HepG2 (cell line): ENCODE measurements around the gene IGFN1. TPM values are rescaled to one million over a fixed set of nuclear protein-coding genes. Genes with fewer than 3 reads are reported as not detected.

Experiments
- ATAC-seq: fragments of 200-7000 bp; cut with Tn5 transposase; 3 replicates; pipeline ENCODE4 v1.9.1; 2020; ENCODE audit warnings: mild to moderate bottlenecking, moderate library complexity
- BruUV-seq: library from RNA; stranded (reverse); fragments of 400-500 nt; replicated peaks from 2 replicates; lab custom pipeline; 2021; lab: Mats Ljungman, UMichigan
- CTCF ChIA-PET: fragments of 300-600 bp; formaldehyde crosslinking; extraction: SDS; loops from one replicate; lab custom pipeline; 2021; ENCODE audit warnings: low total read pairs, inconsistent platforms, low intra/inter-chr PET ratio; lab: Yijun Ruan, JAX
- POLR2A ChIA-PET: fragments of 350-600 bp; sonication (Branson Sonifier 250); formaldehyde crosslinking; loops from one replicate; lab custom pipeline; 2020; ENCODE audit warnings: antibody characterized with exemption, inconsistent platforms; lab: Yijun Ruan, JAX
- DNase-seq: peaks from one replicate; pipeline ENCODE4 v3.0.0-alpha.2; 2015; ENCODE audit warnings: low spot score
- FAIRE-seq: peaks from 3 replicates; lab custom pipeline; 2011; peaks lifted over from hg19 to GRCh38; lab: Jason Lieb, UNC
- H2AFZ ChIP-seq: one replicate; pipeline ENCODE4 v1.6.1; 2011; ENCODE audit warnings: low read length, inconsistent platforms
- H3K27ac ChIP-seq: fragments of 300-600 bp; 3 replicates; pipeline ENCODE4 v1.8.0; 2011; ENCODE audit warnings: mixed run types, mild to moderate bottlenecking, mixed read lengths, low read length, inconsistent platforms; ENCODE audit not compliant: insufficient read depth; ENCODE audit errors: extremely low read length
- H3K27me3 ChIP-seq, 2 experiments: fragments of 200-600 bp in 1 of 2; 2 replicates in 1 of 2; 3 replicates in 1 of 2; pipeline versions ENCODE4 v1.6.0 to v1.8.0; 2011; ENCODE audit warnings: low read length in 2 of 2, mild to moderate bottlenecking in 2 of 2, moderate library complexity in 2 of 2, inconsistent platforms in 1 of 2; ENCODE audit not compliant: insufficient read depth in 2 of 2, control insufficient read depth in 1 of 2
- H3K36me3 ChIP-seq, 2 experiments: fragments of 200-600 bp in 1 of 2; replicated peaks in 1 of 2; 2 replicates in 1 of 2; 3 replicates in 1 of 2; pipeline versions ENCODE4 v1.5.1 to v1.8.0; 2011; ENCODE audit warnings: low read length in 2 of 2, inconsistent platforms in 1 of 2; ENCODE audit not compliant: insufficient read depth in 2 of 2, control insufficient read depth in 1 of 2
- H3K4me1 ChIP-seq: 2 replicates; pipeline ENCODE4 v1.5.1; 2012; ENCODE audit warnings: low read length, inconsistent platforms; ENCODE audit not compliant: insufficient read depth
- H3K4me2 ChIP-seq: 2 replicates; pipeline ENCODE4 v1.6.0; 2011; ENCODE audit warnings: low read depth, low read length, inconsistent platforms
- H3K4me3 ChIP-seq, 3 experiments: fragments of 200-600 bp in 1 of 3; sonication (generic), shearing (Covaris generic) in 1 of 3; replicated peaks in 1 of 3; 2 replicates each; pipeline ENCODE4 v1.5.1; 2011 to 2016; ENCODE audit warnings: low read length in 3 of 3, inconsistent platforms in 2 of 3, low read depth in 2 of 3, mild to moderate bottlenecking in 2 of 3, control low read depth in 1 of 3, mixed read lengths in 1 of 3; ENCODE audit not compliant: insufficient read depth in 1 of 3
- H3K79me2 ChIP-seq: one replicate; pipeline ENCODE4 v1.6.1; 2011; ENCODE audit warnings: low read length, inconsistent platforms; ENCODE audit not compliant: insufficient read depth
- H3K9ac ChIP-seq: 2 replicates; pipeline ENCODE4 v1.6.0; 2011; ENCODE audit warnings: mild to moderate bottlenecking, low read depth, low read length, inconsistent platforms; ENCODE audit not compliant: insufficient read depth
- H3K9me3 ChIP-seq: 2 replicates; pipeline ENCODE4 v1.5.1; 2012; ENCODE audit warnings: mild to moderate bottlenecking, low read length
- H4K20me1 ChIP-seq: 2 replicates; pipeline ENCODE4 v1.6.0; 2011; ENCODE audit warnings: inconsistent platforms, mild to moderate bottlenecking, low read length, moderate library complexity; ENCODE audit not compliant: insufficient read depth
- ZFYVE20 ChIP-seq: sonication (generic); formaldehyde crosslinking; IDR thresholded peaks from 2 replicates; pipeline ENCODE4 v1.8.0; 2023; ENCODE audit warnings: low read depth, mild to moderate bottlenecking, moderate library complexity, missing genetic modification reagents, borderline replicate concordance
- WGBS: methylation state at CpG from one replicate; pipeline ENCODE4 v1.1.6; 2017; ENCODE audit warnings: low lambda C conversion rate; 5-methylcytosine and 5-hydroxymethylcytosine counted together
- in situ Hi-C: cut with HindIII; loops from 2 replicates; pipeline ENCODE4 v1.10.0; 2017; ENCODE audit warnings: low pct_unique_long_range_greater_than_20kb; ENCODE audit not compliant: extremely low pct_ligation_motif_present
- intact Hi-C: fragments of 100-400 bp; cut with micrococcal nuclease; formaldehyde crosslinking; loops from one replicate; pipeline ENCODE4 v1.10.0; 2022; ENCODE audit not compliant: unreplicated experiment
- polyA plus RNA-seq, 8 experiments: library from polyadenylated mRNA; depleted of rRNA in 3 of 8; stranded (reverse) in 7 of 8; unstranded in 1 of 8; fragments of >200 nt; fragmentation: Illumina TruSeq in 4 of 8; extraction: Trizol in 4 of 8; gene quantifications; 2 replicates each; pipeline versions ENCODE4 v1.2.1 to v1.2.3, GENCODE V29; 2011 to 2016; ENCODE audit warnings: low read depth in 4 of 8, missing spikeins in 1 of 8, mixed read lengths in 1 of 8; ENCODE audit not compliant: insufficient read depth in 1 of 8
- total RNA-seq, 5 experiments: library from RNA; depleted of rRNA; stranded (reverse); fragments of >200 nt; fragmentation: Illumina TruSeq; extraction: Trizol; gene quantifications; 2 replicates each; pipeline ENCODE4 v1.2.3, GENCODE V29; 2016; ENCODE audit warnings: low read depth in 1 of 5
- TF ChIP-seq, protein P1 (sequence below): sonication (generic); formaldehyde crosslinking; IDR thresholded peaks from 2 replicates; pipeline ENCODE4 v1.5.1; 2020; ENCODE audit warnings: mild to moderate bottlenecking, missing genetic modification reagents, moderate library complexity

Gene IGFN1
- total and polyA plus RNA-seq, 2 of the 13 experiments (the other 11 are each of a cell fraction or from before 2014, with no cell fraction given): 0.04 to 0.05 TPM

- ChIA-PET POLR2A (no interaction called here), CTCF (interaction anchor here (0.6 to 2.2 kb wide), 2 partner anchors 36 to 58 kb away, joined by 4 to 16 read pairs; partner anchors contain the start of gene ASCL5)
- WGBS: 0% methylated on average over 3 of the region's 3 CpGs
- no peaks in the 10 kb centered on the region for H3K36me3 ChIP-seq
- peak; percentile 24 for ATAC-seq
- in situ Hi-C loops: no loop called here
- H3K4me2 ChIP-seq: 0 out of 2 replicates have a peak overlapping the region, but pooled peaks have one; percentile 16
- no peaks in the 10 kb centered on the region for H4K20me1 ChIP-seq
- no peak overlapping the region for H3K4me3 ChIP-seq
- intact Hi-C loops: loop anchor here (1.0 kb wide), 2 partner anchors 31 to 36 kb away; partner anchors contain the start of gene TMEM9
- H3K79me2 ChIP-seq: no peaks in the 10 kb centered on the region
- H3K27ac ChIP-seq: no peak overlapping the region
- BruUV-seq: no TSS peak
- no peak for DNase-seq
- no peak overlapping the region for H2AFZ ChIP-seq
- peaks cover 11% of the 10 kb centered on the region for H3K4me1 ChIP-seq
- TF ChIP-seq, protein P1, sequence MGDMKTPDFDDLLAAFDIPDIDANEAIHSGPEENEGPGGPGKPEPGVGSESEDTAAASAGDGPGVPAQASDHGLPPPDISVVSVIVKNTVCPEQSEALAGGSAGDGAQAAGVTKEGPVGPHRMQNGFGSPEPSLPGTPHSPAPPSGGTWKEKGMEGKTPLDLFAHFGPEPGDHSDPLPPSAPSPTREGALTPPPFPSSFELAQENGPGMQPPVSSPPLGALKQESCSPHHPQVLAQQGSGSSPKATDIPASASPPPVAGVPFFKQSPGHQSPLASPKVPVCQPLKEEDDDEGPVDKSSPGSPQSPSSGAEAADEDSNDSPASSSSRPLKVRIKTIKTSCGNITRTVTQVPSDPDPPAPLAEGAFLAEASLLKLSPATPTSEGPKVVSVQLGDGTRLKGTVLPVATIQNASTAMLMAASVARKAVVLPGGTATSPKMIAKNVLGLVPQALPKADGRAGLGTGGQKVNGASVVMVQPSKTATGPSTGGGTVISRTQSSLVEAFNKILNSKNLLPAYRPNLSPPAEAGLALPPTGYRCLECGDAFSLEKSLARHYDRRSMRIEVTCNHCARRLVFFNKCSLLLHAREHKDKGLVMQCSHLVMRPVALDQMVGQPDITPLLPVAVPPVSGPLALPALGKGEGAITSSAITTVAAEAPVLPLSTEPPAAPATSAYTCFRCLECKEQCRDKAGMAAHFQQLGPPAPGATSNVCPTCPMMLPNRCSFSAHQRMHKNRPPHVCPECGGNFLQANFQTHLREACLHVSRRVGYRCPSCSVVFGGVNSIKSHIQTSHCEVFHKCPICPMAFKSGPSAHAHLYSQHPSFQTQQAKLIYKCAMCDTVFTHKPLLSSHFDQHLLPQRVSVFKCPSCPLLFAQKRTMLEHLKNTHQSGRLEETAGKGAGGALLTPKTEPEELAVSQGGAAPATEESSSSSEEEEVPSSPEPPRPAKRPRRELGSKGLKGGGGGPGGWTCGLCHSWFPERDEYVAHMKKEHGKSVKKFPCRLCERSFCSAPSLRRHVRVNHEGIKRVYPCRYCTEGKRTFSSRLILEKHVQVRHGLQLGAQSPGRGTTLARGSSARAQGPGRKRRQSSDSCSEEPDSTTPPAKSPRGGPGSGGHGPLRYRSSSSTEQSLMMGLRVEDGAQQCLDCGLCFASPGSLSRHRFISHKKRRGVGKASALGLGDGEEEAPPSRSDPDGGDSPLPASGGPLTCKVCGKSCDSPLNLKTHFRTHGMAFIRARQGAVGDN (CRISPR knock-in tag): 0 out of 2 replicates have a peak, but pooled peaks have one; percentile 11
- TF ChIP-seq ZFYVE20 (CRISPR knock-in tag): no peak
- TF ChIP-seq, all 625 proteins: peak for 1
- Histone ChIP-seq H3K27me3 (peaks cover 6 to 59% of the 10 kb centered on the region in 2 experiments; a peak in 4 of 5 replicates), H3K9ac (no peak overlapping the region), H3K9me3 (no peaks in the 10 kb centered on the region)
- no peak for FAIRE-seq
Measured at GRCh38 chr1:201185123-201185453, 5.5 kb upstream of the IGFN1 start.
